ENCODE data around the gene SPATS2L. TPM values are rescaled to one million over a fixed set of nuclear protein-coding genes. Genes with fewer than 3 reads are reported as not detected.

SPATS2L gene
- total RNA-seq, 4 donors from 2014 or later = 51.9 to 151 (median 78.9) TPM

- WGBS = 83% methylated on average over 9 of the region's 9 CpGs
- Histone ChIP-seq H3K9me3 (no peaks in the 10 kb centered on the region), H3K27me3 (no peaks in the 10 kb centered on the region), H3K36me3 (no peaks in the 10 kb centered on the region), H3K4me1 (peaks cover 9 to 15% (median 11%) of the 10 kb centered on the region in 4 donors), H3K27ac (replicated peaks in 1 of 4) (no peak overlapping the region), H3K4me3 (no peak overlapping the region)
- DNase-seq (ENCODE audit: extremely low spot score) = no peak
- TF ChIP-seq EP300 (IDR thresholded peaks at IDR 0.05) (no peak), POLR2AphosphoS5 (IDR thresholded peaks at IDR 0.05) (no peak), POLR2A (IDR thresholded peaks at IDR 0.05; ENCODE audit: low read depth) (no peak), CTCF (IDR thresholded peaks at IDR 0.05) (no peak)
- intact Hi-C loops (cut with DNase I) = loop anchor here (5.0 kb wide), 1 partner anchor 174 kb away; no protein-coding TSS in a partner anchor
These were observed 3.4 kb upstream of the SPATS2L start for GRCh38 chr2:200302940-200303727.

- H3K9me3 ChIP-seq = no peaks in the 10 kb centered on the region
- peak overlapping the region; percentile 83 to 96 (median 92) for H3K27ac ChIP-seq (replicated peaks in 1 of 4)
- DNase-seq (ENCODE audit: extremely low spot score) = no peak
- H3K27me3 ChIP-seq = no peaks in the 10 kb centered on the region
- TF ChIP-seq POLR2A (IDR thresholded peaks at IDR 0.05; ENCODE audit: low read depth) (no peak), EP300 (IDR thresholded peaks at IDR 0.05) (no peak), POLR2AphosphoS5 (IDR thresholded peaks at IDR 0.05) (no peak)
- H3K36me3 ChIP-seq = no peaks in the 10 kb centered on the region
- peak overlapping the region; percentile 80 to 98 (median 94) for H3K4me3 ChIP-seq
- peaks cover 23 to 38% (median 33%) of the 10 kb centered on the region in 4 donors for H3K4me1 ChIP-seq
- 0% methylated on average over 14 of the region's 14 CpGs for WGBS
- intact Hi-C loops (cut with DNase I) = loop anchor here (5.0 kb wide), 1 partner anchor 323 kb away; no protein-coding TSS in a partner anchor
These were observed 697 bp upstream of the SPATS2L start for GRCh38 chr2:200305797-200306195.

GRCh38 chr2:200306931-200307723, 634 bp downstream of the SPATS2L start:
- peak overlapping the region; percentile 80 to 98 (median 94) for H3K4me3 ChIP-seq
- intact Hi-C loops (cut with DNase I) = loop anchor here (5.0 kb wide), 1 partner anchor 325 kb away; no protein-coding TSS in a partner anchor
- H3K4me1 ChIP-seq = peaks cover 36 to 52% (median 47%) of the 10 kb centered on the region in 4 donors
- WGBS = no CpG with 5 or more reads among the region's 120 CpGs
- peak overlapping the region; percentile 83 to 96 (median 92) for H3K27ac ChIP-seq (replicated peaks in 1 of 4)
- TF ChIP-seq POLR2AphosphoS5 (IDR thresholded peaks at IDR 0.05) (peak; percentile 45 to 49), CTCF (IDR thresholded peaks at IDR 0.05) (no peak), POLR2A (IDR thresholded peaks at IDR 0.05; ENCODE audit: low read depth) (no peak)
- H3K36me3 ChIP-seq = no peaks in the 10 kb centered on the region
- DNase-seq (ENCODE audit: extremely low spot score) = no peak
- no peaks in the 10 kb centered on the region for H3K27me3 ChIP-seq
- no peaks in the 10 kb centered on the region for H3K9me3 ChIP-seq

- intact Hi-C loops (cut with DNase I) = loop anchor here (5.0 kb wide), 1 partner anchor 326 kb away; no protein-coding TSS in a partner anchor
- Histone ChIP-seq H3K4me1 (peaks cover 41 to 58% (median 51%) of the 10 kb centered on the region in 4 donors), H3K4me3 (peak overlapping the region; percentile 80 to 98 (median 94)), H3K27me3 (no peaks in the 10 kb centered on the region), H3K27ac (replicated peaks in 1 of 4) (peak overlapping the region; percentile 83 to 96 (median 92)), H3K9me3 (no peaks in the 10 kb centered on the region), H3K36me3 (no peaks in the 10 kb centered on the region)
- 6% methylated on average over 11 of the region's 20 CpGs for WGBS
- DNase-seq (ENCODE audit: extremely low spot score) = no peak
- TF ChIP-seq CTCF (IDR thresholded peaks at IDR 0.05) (no peak), POLR2A (IDR thresholded peaks at IDR 0.05; ENCODE audit: low read depth) (no peak)
These were observed 1.4 kb downstream of the SPATS2L start for GRCh38 chr2:200307724-200308545.

Data from esophagus muscularis mucosa (tissue), 4 donors.